Measurements from ENCODE around the gene DLX2. TPM values are rescaled to one million over a fixed set of nuclear protein-coding genes. Genes with fewer than 3 reads are reported as not detected.

DLX2 gene
- total and polyA plus RNA-seq, 2 experiments from 2014 or later = 0.37 to 1.2 TPM

DNA sequence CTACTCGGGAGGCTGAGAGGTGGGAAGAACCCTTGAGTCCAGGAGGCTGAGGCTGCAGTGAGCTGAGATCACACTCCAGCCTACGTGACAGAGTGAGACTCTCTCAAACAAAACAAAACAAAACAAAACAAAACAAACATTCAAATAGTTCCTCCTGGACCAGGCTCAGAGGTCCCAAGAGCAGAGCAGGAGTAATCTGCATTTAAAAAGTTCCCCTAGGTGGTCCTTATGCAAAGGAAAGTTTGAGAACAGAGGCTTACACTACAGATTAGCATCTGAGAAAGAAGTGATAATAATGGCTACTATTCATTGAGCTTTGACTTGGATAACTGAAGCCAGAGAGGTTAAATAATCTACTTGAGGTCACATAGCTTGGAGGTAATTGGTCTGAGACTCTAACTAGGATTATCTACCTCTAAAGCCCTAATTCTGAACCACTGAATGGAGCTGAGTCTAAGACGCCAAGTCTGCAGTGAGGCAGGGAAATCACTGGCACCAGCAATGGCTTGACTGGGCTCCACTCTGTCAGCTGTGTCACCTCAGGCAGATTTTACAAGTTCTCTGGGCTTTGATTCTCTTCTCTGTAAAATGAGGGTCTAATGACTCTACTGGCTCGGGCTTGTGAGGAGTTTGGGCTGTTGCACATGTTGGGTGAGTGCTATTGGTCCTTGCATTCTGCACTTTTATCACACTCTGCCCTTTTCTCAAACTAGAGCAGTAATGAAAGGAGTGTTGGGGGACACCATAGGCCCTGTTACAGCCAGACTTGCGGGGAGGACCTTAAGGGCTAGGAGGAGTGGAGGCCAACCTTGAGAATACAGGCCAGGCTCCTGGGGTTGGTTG, 29.2 kb upstream of the DLX2 start:
- H3K9me3 ChIP-seq (ENCODE audit: low read depth) = no peaks in the 10 kb centered on the region
- no peak overlapping the region for H3K4me3 ChIP-seq
- no peaks in the 10 kb centered on the region for H4K20me1 ChIP-seq (ENCODE audit: insufficient read depth, poor library complexity, severe bottlenecking)
- no peaks in the 10 kb centered on the region for H3K9me2 ChIP-seq (replicated peaks; ENCODE audit: insufficient read depth)
- H3K79me2 ChIP-seq = no peaks in the 10 kb centered on the region
- no peak overlapping the region for H2AFZ ChIP-seq
- 61% methylated on average over 5 of the region's 5 CpGs for WGBS (ENCODE audit: low lambda C conversion rate, missing lambda C conversion rate)
- H3K27ac ChIP-seq = no peak overlapping the region
- H3K4me2 ChIP-seq = no peak overlapping the region
- DNase-seq (ENCODE audit: low spot score) = no peak
- TF ChIP-seq EZH2 (IDR thresholded peaks at IDR 0.05; ENCODE audit: borderline replicate concordance) = no peak
- TF ChIP-seq, protein P1, sequence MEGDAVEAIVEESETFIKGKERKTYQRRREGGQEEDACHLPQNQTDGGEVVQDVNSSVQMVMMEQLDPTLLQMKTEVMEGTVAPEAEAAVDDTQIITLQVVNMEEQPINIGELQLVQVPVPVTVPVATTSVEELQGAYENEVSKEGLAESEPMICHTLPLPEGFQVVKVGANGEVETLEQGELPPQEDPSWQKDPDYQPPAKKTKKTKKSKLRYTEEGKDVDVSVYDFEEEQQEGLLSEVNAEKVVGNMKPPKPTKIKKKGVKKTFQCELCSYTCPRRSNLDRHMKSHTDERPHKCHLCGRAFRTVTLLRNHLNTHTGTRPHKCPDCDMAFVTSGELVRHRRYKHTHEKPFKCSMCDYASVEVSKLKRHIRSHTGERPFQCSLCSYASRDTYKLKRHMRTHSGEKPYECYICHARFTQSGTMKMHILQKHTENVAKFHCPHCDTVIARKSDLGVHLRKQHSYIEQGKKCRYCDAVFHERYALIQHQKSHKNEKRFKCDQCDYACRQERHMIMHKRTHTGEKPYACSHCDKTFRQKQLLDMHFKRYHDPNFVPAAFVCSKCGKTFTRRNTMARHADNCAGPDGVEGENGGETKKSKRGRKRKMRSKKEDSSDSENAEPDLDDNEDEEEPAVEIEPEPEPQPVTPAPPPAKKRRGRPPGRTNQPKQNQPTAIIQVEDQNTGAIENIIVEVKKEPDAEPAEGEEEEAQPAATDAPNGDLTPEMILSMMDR (IDR thresholded peaks at IDR 0.05; ENCODE audit: poor library complexity) = no peak
- no peak for TF ChIP-seq EZH2phosphoT487 (IDR thresholded peaks at IDR 0.05; ENCODE audit: low read depth, severe bottlenecking, unreplicated experiment)
- no peaks in the 10 kb centered on the region for H3K27me3 ChIP-seq
- no peaks in the 10 kb centered on the region for H3K4me1 ChIP-seq (ENCODE audit: insufficient read depth)
- H3K36me3 ChIP-seq (replicated peaks; ENCODE audit: insufficient read depth, low read depth) = no peaks in the 10 kb centered on the region

DNA sequence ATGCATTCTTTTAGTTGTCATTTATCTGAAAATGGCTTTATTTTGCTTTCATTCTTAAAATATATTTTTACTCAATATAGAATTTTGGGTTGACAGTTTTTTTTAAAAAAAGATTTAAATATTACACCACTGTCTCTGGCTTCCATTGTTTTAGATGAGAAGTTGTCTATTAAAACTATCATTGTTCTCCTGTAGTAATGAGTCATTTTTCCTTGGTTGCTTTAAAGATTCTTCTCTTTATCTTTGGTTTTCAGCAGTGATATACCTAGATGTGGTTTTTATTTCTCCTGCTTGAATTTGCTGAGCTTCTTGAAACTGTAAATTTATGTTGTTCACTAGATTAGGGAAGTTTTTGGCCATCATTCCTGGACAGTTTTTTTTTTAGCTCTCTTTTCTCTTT, 26.7 kb upstream of the DLX2 start:
- no peak overlapping the region for H3K4me2 ChIP-seq
- no peaks in the 10 kb centered on the region for H3K79me2 ChIP-seq
- DNase-seq (ENCODE audit: low spot score) = no peak
- H2AFZ ChIP-seq = no peak overlapping the region
- no peaks in the 10 kb centered on the region for H4K20me1 ChIP-seq (ENCODE audit: insufficient read depth, poor library complexity, severe bottlenecking)
- H3K4me3 ChIP-seq = no peak overlapping the region
- H3K27me3 ChIP-seq = no peaks in the 10 kb centered on the region
- no peak for TF ChIP-seq EZH2 (IDR thresholded peaks at IDR 0.05; ENCODE audit: borderline replicate concordance)
- no peak for TF ChIP-seq EZH2phosphoT487 (IDR thresholded peaks at IDR 0.05; ENCODE audit: low read depth, severe bottlenecking, unreplicated experiment)
- TF ChIP-seq, protein P1 (IDR thresholded peaks at IDR 0.05; ENCODE audit: poor library complexity) = no peak
- no peak overlapping the region for H3K27ac ChIP-seq
- no peaks in the 10 kb centered on the region for H3K9me2 ChIP-seq (replicated peaks; ENCODE audit: insufficient read depth)
- no peaks in the 10 kb centered on the region for H3K9me3 ChIP-seq (ENCODE audit: low read depth)
- no peaks in the 10 kb centered on the region for H3K36me3 ChIP-seq (replicated peaks; ENCODE audit: insufficient read depth, low read depth)
- H3K4me1 ChIP-seq (ENCODE audit: insufficient read depth) = no peaks in the 10 kb centered on the region

DNA sequence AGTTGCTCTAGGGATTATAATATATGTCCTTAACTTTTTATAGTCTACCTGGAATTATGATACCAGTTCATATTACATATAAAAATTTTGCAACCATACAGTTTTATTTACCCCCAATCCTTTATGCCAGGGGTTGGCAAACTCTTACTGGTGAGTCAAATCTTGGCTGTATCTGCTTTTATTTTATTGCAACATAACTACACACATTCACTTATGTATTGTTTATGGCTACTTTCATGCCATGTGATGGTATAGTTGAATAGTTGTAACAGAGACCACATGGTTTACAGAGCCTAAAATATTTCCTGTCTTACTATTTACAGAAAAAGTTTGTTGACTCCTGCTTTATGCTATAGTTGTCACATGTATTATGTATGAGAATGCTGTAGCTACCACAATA, 25.8 kb upstream of the DLX2 start:
- no peaks in the 10 kb centered on the region for H3K27me3 ChIP-seq
- no peaks in the 10 kb centered on the region for H3K9me3 ChIP-seq (ENCODE audit: low read depth)
- H3K27ac ChIP-seq = no peak overlapping the region
- H3K9me2 ChIP-seq (replicated peaks; ENCODE audit: insufficient read depth) = no peaks in the 10 kb centered on the region
- no peaks in the 10 kb centered on the region for H3K79me2 ChIP-seq
- no peak overlapping the region for H2AFZ ChIP-seq
- H4K20me1 ChIP-seq (ENCODE audit: insufficient read depth, poor library complexity, severe bottlenecking) = no peaks in the 10 kb centered on the region
- H3K4me2 ChIP-seq = no peak overlapping the region
- H3K4me3 ChIP-seq = no peak overlapping the region
- DNase-seq (ENCODE audit: low spot score) = no peak
- TF ChIP-seq EZH2phosphoT487 (IDR thresholded peaks at IDR 0.05; ENCODE audit: low read depth, severe bottlenecking, unreplicated experiment) (no peak), EZH2 (IDR thresholded peaks at IDR 0.05; ENCODE audit: borderline replicate concordance) (no peak)
- TF ChIP-seq, protein P1 (IDR thresholded peaks at IDR 0.05; ENCODE audit: poor library complexity) = no peak
- H3K36me3 ChIP-seq (replicated peaks; ENCODE audit: insufficient read depth, low read depth) = no peaks in the 10 kb centered on the region
- H3K4me1 ChIP-seq (ENCODE audit: insufficient read depth) = no peaks in the 10 kb centered on the region
